HFF-Myc (cell line): Measurements from ENCODE around the gene EXOC3L2.
"Not testable (repeated sequence)": the region's sequence is repeated elsewhere in the genome, so short reads cannot be mapped to it uniquely, and the experiment has no call there.

Experiments
- DNase-seq: peaks from one replicate; pipeline ENCODE4 v3.0.0-alpha.2; 2011; ENCODE audit warnings: low read depth; ENCODE audit errors: extremely low read depth
- H3K4me3 ChIP-seq: replicated peaks from 2 replicates; pipeline ENCODE4 v1.5.1; 2011; ENCODE audit warnings: low read depth, mild to moderate bottlenecking, control low read depth, low read length
- TF ChIP-seq, protein P1 (sequence below): IDR thresholded peaks from 2 replicates; pipeline ENCODE4 v1.5.1; 2012; ENCODE audit warnings: mild to moderate bottlenecking, low read depth, low read length, control low read depth; ENCODE audit errors: missing control alignments

Gene EXOC3L2

DNA sequence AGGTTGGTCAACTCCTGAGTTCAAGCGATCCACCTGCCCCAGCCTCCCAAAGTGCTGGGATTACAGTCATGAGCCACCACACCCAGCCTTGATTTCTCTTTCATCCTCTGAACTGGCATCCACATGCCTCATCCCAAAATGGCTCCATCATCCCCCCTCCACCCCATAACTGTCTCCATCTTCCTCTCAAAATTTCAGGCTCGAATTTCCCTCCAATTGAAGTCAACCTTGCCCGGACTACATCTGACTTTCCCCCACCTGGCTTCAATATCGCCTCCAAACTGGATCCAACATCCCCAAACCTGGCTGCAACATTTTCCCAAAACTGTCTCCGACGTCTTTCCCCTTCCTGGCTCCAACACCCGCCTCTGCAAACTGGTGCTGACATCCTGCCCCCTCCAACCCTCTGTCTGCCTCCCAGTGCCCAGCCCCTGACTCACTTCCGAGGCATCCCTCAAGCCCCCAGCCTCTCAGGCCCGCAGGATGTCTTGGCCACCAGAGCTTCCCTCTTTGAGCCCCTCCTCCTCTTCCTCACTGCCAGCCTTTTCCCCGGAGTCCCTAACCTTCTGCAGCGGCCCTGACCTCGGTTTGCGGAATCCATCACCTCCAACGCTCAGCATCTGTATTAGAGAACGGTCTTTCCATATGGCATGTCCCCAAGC lies 943 bp downstream of the EXOC3L2 start:
- TF ChIP-seq, protein P1, sequence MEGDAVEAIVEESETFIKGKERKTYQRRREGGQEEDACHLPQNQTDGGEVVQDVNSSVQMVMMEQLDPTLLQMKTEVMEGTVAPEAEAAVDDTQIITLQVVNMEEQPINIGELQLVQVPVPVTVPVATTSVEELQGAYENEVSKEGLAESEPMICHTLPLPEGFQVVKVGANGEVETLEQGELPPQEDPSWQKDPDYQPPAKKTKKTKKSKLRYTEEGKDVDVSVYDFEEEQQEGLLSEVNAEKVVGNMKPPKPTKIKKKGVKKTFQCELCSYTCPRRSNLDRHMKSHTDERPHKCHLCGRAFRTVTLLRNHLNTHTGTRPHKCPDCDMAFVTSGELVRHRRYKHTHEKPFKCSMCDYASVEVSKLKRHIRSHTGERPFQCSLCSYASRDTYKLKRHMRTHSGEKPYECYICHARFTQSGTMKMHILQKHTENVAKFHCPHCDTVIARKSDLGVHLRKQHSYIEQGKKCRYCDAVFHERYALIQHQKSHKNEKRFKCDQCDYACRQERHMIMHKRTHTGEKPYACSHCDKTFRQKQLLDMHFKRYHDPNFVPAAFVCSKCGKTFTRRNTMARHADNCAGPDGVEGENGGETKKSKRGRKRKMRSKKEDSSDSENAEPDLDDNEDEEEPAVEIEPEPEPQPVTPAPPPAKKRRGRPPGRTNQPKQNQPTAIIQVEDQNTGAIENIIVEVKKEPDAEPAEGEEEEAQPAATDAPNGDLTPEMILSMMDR, result no peak
- DNase-seq, result no peak

DNA sequence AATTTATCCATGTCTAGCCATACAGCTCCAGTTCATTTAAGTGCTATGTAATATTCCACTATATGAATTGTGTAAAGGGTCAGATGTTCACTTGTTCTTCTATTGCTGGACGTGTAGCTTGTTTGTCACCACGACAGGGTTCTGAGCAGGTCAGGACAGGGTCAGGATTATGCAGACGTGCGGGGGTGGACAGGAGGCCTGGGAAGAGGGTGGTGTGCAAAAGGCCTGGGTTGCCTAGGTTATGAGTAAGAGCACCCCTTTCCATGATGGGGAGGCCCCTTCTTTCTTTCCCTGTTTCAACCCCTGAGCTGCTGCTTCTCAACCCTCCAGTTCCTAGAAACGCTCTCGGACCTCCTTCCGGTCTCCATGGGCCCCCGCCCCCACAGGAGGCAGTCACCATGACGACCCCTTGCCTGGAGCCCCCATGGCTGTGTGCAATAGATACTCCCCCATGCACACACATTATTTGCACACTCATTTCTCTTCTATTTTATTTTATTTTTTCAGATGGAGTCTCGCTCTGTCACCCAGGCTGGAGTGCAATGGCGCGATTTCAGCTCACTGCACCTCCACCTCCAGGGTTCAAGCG lies 2.0 kb downstream of the EXOC3L2 start:
- DNase-seq, result no peak
- TF ChIP-seq, protein P1, result no peak

More for the DNA sequence above, 943 bp downstream of the EXOC3L2 start:
- no peak overlapping the region for H3K4me3 ChIP-seq

DNA sequence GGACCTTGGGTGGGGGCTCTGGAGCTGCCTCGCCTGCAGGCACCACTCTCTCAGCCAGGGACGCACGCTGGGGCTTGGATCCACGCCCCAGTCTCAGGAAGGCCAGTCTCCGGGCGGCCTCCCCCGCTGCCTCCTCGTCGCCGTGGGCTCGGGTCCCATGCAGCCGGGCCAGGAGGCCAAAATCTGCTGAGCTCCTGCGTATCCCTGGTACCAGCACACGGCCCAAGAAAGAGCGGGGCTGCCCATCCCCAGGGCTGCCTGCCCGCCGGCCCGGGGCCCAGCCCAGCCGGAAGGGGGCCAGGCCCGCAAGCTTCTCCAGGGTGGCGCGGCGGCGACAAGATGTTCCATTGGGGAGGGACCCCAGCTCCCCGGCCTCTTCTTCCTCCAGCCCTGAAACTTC lies 6.7 kb downstream of the EXOC3L2 start:
- TF ChIP-seq, protein P1, result no peak
- no peak for DNase-seq
- no peak overlapping the region for H3K4me3 ChIP-seq

More for the DNA sequence above, 2.0 kb downstream of the EXOC3L2 start:
- H3K4me3 ChIP-seq, result no peak overlapping the region

- no peak overlapping the region for H3K4me3 ChIP-seq
- DNase-seq, result no peak
- TF ChIP-seq, protein P1, result no peak
Observed at GRCh38 chr19:45235485-45235884, 9.7 kb downstream of the EXOC3L2 start.

DNA sequence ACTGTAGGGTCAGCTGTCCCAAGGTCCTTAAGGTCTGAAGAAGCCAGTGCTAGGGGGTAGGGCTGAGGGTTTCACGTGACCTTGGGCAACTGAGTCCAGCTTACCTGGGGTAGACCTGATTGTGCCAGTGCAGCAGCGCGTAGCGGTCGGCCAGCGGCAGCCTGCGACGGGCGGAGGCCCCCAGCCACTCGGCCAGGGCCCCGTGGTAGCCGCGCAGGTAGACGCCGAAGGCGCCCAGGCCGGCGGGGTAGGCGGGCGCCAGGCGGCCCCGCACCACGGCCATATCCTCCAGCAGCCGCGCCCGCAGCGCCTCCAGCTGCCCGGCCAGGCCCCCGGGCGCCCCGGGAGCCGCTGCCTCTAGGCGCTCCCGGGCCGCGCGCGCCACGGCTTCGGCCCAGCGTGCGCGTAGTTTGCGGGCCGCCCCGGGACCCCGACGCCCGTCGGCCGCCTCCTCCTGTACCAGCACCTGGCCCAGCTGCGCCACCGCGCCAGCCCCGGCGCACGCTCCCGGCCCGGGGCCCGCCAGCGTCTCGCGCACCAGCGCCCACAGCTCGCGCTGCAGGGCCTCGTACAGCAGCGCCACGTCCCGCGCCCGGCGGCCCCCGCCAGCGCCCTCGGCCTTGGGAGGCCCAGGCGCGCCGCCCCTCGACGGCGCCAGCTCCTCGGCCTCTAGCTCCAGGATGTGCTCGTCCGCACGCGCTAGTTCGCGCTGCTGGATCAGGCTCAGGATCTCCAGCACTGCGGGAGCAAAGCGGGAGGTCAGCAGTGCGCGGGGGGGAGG lies 10.9 kb downstream of the EXOC3L2 start:
- H3K4me3 ChIP-seq, result no peak overlapping the region
- no peak for DNase-seq
- TF ChIP-seq, protein P1, result no peak

- DNase-seq, result no peak
- no peak overlapping the region for H3K4me3 ChIP-seq
- TF ChIP-seq, protein P1, result no peak
Observed at GRCh38 chr19:45231891-45232290, 13.3 kb downstream of the EXOC3L2 start.

DNA sequence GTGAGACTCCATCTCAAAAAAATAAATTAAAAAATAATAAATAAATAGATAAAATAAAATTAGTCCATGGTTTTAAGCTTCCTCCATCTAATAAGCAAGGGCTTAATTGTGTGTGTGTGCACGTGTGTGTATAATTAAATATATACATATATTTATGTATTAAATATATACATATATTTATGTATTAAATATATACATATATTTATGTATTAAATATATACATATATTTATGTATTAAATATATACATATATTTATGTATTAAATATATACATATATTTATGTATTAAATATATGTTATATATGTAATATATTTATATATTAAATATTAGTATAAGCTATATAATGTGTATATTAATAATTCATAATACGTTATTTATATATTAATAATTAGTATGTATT lies 16.2 kb downstream of the EXOC3L2 start:
- DNase-seq, H3K4me3 ChIP-seq: not testable (repeated sequence)
